ENCODE data around the gene UBE2G1.

DNA sequence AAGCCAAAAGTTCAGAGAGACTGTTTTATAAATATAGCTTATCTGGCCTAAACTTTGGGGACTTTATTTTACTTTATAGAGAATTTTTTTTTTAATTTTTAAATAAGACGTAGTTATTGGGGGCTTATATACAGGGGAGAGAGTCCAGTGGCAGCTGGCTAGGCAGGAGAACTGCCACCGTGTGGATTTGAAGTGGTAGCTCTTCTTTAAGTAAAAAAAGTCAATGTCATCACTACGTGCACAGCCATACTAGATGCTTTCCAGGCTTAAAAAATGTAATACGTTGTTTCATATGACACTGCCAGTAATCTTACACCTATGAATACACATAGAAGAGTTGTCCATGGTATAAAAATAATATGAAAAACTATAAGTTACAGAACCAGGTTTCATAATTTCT, 70.8 kb downstream of the UBE2G1 start:
- no peak for TF ChIP-seq POLR2A (IDR thresholded peaks at IDR 0.05)
- TF ChIP-seq, protein P1, sequence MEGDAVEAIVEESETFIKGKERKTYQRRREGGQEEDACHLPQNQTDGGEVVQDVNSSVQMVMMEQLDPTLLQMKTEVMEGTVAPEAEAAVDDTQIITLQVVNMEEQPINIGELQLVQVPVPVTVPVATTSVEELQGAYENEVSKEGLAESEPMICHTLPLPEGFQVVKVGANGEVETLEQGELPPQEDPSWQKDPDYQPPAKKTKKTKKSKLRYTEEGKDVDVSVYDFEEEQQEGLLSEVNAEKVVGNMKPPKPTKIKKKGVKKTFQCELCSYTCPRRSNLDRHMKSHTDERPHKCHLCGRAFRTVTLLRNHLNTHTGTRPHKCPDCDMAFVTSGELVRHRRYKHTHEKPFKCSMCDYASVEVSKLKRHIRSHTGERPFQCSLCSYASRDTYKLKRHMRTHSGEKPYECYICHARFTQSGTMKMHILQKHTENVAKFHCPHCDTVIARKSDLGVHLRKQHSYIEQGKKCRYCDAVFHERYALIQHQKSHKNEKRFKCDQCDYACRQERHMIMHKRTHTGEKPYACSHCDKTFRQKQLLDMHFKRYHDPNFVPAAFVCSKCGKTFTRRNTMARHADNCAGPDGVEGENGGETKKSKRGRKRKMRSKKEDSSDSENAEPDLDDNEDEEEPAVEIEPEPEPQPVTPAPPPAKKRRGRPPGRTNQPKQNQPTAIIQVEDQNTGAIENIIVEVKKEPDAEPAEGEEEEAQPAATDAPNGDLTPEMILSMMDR (IDR thresholded peaks at IDR 0.05) = no peak

Measured in prostate gland (tissue), 2 donors.